Hematopoietic multipotent progenitor cell treated with erythropoietin and hydrocortisone succinate and interleukin-3 and kit ligand, for 17 days (in vitro differentiated cells): ENCODE data around the gene ENTREP1.
"Not testable (repeated sequence)": the region's sequence is repeated elsewhere in the genome, so short reads cannot be mapped to it uniquely, and the experiment has no call there.

Experiments
- DNase-seq: peaks from one replicate; pipeline ENCODE4 v3.0.0-alpha.2; 2015; ENCODE audit warnings: low spot score

Gene ENTREP1

GRCh38 chr9:69364510-69365150 is 39.6 kb downstream of the ENTREP1 start:
- no peak for DNase-seq

GRCh38 chr9:69370430-69370829 is 45.4 kb downstream of the ENTREP1 start:
- DNase-seq: no peak

- DNase-seq: no peak
Observed at GRCh38 chr9:69371001-69371400, 46.0 kb downstream of the ENTREP1 start.

GRCh38 chr9:69376651-69377050 is 51.6 kb downstream of the ENTREP1 start:
- no peak for DNase-seq

GRCh38 chr9:69377291-69377690 is 52.3 kb downstream of the ENTREP1 start:
- DNase-seq: no peak

GRCh38 chr9:69377981-69378380 is 53.0 kb downstream of the ENTREP1 start:
- DNase-seq: no peak

GRCh38 chr9:69379270-69379982 is 54.4 kb downstream of the ENTREP1 start:
- no peak for DNase-seq

- DNase-seq: no peak
Observed at GRCh38 chr9:69380301-69380700, 55.3 kb downstream of the ENTREP1 start.

- no peak for DNase-seq
Observed at GRCh38 chr9:69380811-69381210, 55.8 kb downstream of the ENTREP1 start.

GRCh38 chr9:69382135-69382534 is 57.1 kb downstream of the ENTREP1 start:
- no peak for DNase-seq

GRCh38 chr9:69385581-69386033 is 60.6 kb downstream of the ENTREP1 start:
- DNase-seq: no peak

GRCh38 chr9:69386651-69387050 is 61.6 kb downstream of the ENTREP1 start:
- DNase-seq: no peak

GRCh38 chr9:69388596-69388995 is 63.6 kb downstream of the ENTREP1 start:
- DNase-seq: no peak

- DNase-seq: no peak
Observed at GRCh38 chr9:69389437-69389995, 64.5 kb downstream of the ENTREP1 start.

- no peak for DNase-seq
Observed at GRCh38 chr9:69391487-69391886, 66.5 kb downstream of the ENTREP1 start.

- no peak for DNase-seq
Observed at GRCh38 chr9:69391946-69392345, 66.9 kb downstream of the ENTREP1 start.

- DNase-seq: no peak
Observed at GRCh38 chr9:69392826-69393225, 67.8 kb downstream of the ENTREP1 start.

GRCh38 chr9:69393425-69393824 is 68.4 kb downstream of the ENTREP1 start:
- no peak for DNase-seq

GRCh38 chr9:69395718-69396117 is 70.7 kb downstream of the ENTREP1 start:
- no peak for DNase-seq

GRCh38 chr9:69396759-69397158 is 71.7 kb downstream of the ENTREP1 start:
- no peak for DNase-seq

GRCh38 chr9:69397384-69398214 is 72.6 kb downstream of the ENTREP1 start:
- no peak for DNase-seq

GRCh38 chr9:69400470-69400869 is 75.5 kb downstream of the ENTREP1 start:
- DNase-seq: no peak

GRCh38 chr9:69409936-69410335 is 84.9 kb downstream of the ENTREP1 start:
- DNase-seq: not testable (repeated sequence)
